Islet precursor cell (in vitro differentiated cells): ENCODE data around the gene SEC16B.
"Not testable (repeated sequence)": the region's sequence is repeated elsewhere in the genome, so short reads cannot be mapped to it uniquely, and the experiment has no call there.

Experiments
- DNase-seq: peaks from one replicate; pipeline ENCODE4 v3.0.0-alpha.2; 2018

Gene SEC16B

GRCh38 chr1:177969825-177970371, at the start of gene SEC16B:
TSS of gene SEC16B (minus strand) at chr1:177970058. CDS start at chr1:177967981, 2,077 bp downstream.
- DNase-seq: no peak

- DNase-seq: no peak
Observed at GRCh38 chr1:178019622-178020021, 49.8 kb upstream of the SEC16B start.

DNA sequence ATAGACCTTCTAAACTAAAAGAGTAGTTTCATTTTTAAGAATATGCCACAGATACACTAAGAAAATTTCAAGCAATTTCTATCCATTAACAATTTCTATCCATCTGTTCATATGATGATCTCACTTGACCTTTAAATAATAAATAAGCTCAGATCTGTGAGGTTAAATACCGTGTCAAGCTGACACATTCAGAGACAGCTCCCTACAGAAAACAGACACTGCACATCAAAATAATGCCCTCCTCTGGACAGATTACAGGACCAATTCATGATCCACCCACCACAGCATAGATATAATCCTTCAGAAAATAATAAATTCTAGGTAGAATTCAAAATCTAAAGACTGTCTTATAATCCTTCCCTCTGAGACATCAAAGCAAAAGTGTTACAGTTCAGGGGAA, 49.4 kb upstream of the SEC16B start:
- DNase-seq: no peak

DNA sequence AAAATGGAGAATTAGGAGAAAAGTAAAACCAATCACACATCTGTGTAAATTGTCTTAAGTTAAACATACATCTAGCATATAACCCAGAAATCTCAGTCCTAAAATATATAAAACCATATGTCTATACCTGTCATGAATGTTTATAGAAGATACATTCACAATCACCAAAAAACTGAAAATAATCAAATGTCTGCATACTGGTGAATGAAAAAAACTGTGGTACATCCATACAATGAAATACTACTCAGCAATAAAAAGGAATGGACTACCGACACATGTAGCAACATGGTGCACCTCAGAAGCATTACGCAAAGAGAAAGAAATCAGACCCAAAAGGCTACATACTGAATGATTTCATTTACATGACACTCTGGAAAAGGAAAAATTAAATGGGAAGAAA, 47.7 kb upstream of the SEC16B start:
- DNase-seq: no peak

DNA sequence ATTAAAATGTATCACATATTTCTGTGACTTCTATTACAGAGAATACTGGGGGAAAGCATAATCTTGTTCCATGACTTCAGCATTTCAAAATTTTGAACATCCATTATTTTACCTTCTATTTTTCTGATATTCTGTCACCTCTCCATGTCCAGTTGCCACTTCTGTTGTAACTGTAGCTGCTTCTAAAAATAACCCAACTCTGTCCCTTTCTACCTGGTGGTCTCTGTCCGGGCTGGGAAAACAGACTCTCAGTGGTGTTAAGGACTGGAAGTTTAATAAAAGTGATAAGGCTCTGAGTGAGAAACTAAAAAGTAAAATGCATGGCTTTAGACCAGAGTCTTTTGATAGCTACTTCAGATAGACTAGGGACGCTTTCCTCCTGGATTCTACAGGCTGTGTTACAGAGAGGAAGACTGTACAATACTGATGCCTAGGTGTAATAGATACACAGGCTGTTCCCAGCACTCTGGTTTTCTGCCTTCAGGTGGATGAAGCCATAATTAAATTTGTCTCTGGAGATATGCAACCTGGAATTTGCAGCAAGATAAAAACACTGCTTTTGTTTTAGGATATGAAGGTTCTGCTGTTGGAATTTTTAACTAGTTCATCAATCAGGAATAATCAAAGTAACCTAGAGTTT, 42.1 kb upstream of the SEC16B start:
- DNase-seq: no peak

DNA sequence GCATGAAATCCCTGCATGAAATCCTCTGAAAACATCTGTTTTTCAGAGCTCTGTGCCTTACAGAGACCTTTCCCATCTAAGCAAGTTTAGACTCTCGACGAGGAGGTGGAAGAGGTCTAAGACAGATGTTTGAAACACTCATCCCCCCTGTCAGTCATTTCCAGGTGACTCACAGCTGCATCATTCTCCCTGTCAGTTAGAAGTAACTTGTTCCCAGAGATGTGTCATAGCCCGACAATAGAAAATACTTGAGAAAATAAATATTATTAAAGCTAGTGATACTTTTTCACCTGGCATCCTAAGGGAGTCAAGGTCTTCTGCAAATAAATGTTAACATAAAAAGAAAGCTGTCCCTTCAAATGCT, 41.6 kb upstream of the SEC16B start:
- peak; percentile 64 for DNase-seq

DNA sequence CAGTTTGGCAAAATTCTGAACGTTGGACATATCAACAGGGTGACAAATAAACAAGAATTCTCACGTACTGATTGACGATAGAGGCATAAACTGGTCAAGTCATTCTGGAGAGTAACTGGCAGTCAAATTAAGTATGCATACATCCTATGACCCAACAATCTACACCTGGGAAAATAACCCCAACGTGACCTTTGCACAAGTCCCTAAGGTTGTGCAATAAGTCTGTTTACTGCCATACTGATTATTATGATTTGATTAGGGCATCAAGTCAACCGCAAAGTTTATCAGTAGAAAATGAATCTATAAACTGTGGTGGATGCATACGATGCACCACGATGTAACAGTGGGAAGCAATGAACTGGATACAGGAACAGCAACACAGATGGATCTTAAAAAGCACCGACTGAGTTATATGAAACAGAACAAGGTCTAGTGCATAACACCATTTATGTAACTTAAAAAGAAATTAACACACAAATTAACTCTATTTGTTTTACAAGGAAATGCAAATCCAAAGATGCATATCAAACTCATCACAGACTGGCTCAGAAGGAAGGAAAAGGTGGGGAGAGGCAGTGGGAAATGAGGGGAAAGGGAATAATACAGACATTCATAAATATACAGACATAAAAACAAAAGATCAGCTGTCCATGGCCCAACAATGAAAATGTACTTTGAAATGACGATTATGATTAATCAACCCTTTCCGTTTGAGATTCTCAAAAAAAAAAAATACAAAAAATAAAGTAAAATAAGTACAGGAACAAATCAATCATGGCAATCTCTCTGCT, 41.0 kb upstream of the SEC16B start:
- DNase-seq: no peak

GRCh38 chr1:178006043-178006442, 36.2 kb upstream of the SEC16B start:
- DNase-seq: no peak

DNA sequence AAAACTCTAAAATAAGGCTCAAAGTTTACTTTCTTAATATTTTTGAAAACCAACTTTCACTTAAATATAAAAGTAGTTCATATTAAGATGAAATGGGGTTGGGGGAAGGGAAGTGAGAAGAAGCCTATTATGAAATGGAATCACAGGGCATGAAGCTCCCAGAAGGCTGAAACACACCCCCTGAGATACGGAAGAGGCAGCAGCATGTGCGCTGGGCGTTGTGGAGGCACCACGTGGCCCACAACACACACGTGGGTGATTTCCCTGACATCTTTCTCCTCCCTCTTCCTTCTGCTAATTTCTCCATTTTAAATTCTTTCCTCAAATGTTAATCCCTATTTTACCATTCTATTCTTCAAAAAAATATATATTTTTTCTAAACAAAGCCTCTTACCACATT, 35.6 kb upstream of the SEC16B start:
- no peak for DNase-seq

DNA sequence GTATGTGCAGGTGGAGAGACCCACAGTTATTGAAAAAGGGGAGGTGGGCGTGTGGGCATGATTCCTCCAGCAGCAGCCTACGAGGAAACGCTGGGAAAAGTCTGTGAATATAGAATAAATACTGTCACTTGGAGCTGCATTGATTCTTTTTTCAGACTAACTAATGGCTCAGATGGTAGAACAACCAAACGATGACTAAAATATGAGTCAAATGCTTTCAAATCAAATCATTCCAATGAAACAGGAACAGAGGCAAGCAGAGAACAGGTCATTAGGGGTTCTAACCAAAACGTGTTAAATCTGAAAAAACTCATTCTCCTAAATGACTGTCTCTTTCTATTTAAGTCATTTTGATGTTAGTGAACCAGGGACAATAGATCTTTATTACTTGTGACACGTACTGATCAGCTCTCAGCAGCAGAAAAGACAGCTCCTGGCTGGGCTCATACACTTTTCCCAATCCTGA, 35.1 kb upstream of the SEC16B start:
- DNase-seq: no peak

GRCh38 chr1:177998696-177999631, 29.1 kb upstream of the SEC16B start:
- DNase-seq: no peak

- no peak for DNase-seq
Observed at GRCh38 chr1:177996957-177997356, 27.1 kb upstream of the SEC16B start.

DNA sequence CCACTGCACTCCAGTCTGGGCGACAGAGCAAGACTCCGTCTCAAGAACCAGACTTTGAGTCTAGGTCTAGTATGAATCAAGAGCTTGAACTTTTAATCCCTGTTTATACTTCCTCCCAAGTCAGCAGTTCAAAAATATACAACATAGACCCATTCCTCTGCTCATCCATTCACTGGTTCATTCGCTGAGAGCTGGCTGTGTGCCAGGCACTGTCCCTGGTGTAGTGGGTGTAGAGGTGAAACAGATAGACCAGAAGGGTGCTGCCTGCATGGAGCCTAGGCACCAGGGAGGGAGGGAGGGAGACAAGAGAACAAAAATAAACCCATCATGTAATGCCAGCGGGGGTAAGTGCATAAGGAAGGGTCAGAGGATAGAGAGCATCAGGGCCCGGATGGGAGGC, 25.5 kb upstream of the SEC16B start:
- DNase-seq: no peak

DNA sequence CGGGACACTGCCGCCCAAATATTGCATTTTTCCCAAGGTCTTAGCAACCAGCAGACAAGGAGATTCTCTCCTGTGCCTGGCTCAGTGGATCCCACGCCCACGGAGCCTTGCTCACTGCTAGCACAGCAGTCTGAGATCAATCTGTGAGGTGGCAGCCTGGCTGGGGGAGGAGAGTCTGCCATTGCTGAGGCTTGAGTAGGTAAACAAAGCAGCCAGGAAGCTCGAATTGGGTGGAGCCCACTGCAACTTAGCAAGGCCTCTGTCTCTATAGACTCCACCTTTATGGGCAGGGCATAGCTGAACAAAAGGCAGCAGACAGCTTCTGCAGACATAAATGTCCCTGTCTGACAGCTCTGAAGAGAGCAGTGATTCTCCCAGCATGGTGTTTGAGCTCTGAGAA, 16.4 kb upstream of the SEC16B start:
- not testable (repeated sequence) for DNase-seq

DNA sequence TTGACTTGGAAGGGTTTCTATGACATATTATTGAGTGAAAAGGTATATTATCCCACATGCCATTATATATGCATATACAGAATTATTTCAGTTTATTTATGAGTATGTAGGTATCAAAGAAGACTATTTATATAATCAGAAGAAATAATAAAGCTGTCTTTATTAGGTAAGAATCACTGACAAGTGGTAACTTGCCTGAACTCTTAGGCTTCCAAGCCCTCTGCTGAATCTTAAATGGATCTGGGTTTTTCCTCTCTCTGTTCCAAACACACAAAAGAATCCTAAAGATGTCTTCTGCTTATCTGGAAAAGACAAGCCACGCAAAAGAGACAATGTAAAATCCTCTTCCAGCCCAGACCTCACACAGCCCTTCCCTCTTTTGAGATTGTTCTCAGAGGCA, 14.9 kb upstream of the SEC16B start:
- no peak for DNase-seq

DNA sequence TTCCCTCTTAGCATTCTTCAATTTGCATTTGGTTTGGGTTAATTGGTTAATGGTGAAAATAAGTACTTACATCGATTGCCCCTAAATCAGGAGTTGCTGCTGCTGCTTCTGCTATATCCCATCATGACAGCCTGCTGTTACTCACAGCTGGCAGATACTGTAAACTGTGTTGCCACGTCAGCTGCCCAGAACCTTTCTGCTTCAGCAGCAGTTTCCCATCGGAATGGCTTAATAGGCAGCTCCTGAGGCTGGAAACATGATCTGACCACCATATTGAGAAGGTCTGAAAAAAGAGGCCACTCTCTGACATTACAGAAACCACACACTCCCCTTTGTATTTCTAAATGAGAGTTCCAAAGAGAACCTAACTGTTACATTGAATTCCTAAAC, 14.3 kb upstream of the SEC16B start:
- DNase-seq: peak; percentile 77

GRCh38 chr1:177983482-177984135, 13.8 kb upstream of the SEC16B start:
- DNase-seq: no peak

GRCh38 chr1:177983077-177983476, 13.2 kb upstream of the SEC16B start:
- DNase-seq: no peak

DNA sequence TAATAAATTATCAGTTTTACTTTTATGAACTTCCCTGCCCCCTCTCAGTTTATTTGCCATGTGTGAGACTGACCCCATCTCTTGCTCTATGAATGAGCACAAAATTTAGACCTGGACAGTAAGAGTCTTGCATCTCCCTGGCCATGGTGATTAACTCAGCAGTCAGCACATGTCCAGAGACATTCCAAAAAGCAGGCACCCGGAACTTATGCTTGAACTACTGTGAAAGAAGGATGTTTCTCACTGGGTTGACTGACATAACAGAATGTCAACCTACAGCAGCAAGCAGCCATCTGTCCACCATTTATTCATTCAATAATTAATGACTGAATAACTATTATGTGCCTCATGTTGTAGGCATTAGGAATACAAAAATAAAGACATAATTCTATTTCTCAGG, 11.3 kb upstream of the SEC16B start:
- no peak for DNase-seq

DNA sequence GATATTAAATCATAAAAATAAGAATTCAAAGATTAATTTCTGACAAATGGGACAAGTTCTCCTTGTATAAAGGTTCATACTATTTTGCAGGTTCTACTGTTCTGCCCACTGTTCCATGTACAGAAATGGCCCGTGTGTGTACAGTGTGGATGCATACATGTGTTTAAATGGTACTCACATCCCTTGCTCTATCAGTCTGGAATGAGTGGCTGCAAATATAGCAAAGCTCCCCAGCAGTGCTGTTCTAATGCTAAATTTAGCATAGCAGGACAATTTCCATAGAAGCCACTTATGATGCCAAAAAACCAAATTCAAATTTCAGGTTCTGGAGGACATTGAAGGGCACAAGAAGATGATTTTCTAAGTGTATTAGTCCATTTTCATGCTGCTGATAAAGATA, 9.4 kb upstream of the SEC16B start:
- no peak for DNase-seq

DNA sequence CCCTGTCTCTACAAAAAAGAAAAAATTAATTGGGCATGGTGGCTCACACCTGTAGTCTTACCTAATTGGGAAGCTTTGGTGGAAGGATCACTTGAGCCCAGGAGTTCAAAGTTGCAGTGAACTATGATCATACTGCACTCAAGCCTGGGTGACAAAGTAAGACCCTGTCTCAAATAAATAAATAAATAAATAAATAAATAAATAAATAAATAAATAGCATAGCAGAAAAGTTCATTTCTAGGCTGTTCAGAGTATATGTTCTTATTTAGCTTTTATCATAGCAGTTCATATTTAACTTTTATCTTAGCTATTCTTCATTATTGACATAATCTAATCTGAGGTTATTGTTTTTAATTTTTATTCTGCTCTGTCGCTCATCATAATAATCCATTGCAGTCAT, 8.7 kb upstream of the SEC16B start:
- no peak for DNase-seq

GRCh38 chr1:177977141-177977540, 7.3 kb upstream of the SEC16B start:
- no peak for DNase-seq

DNA sequence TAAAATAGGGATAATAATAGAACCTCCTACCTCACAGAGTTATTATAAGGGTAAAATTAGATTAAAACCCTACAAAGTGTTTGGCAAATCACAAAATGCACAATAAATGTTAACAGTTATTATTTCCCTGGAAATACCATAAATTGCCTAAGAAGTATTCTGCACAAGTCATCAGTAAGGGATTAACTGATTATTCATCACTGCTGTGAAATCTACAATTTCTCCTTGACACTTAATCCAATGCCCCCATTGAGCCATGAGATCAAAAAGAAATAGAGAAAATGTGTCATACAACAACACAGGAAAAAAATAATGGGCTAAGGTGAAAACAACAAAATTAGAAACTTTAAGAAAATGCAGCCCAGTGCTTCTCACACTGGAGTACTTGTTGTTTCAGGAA, 6.7 kb upstream of the SEC16B start:
- DNase-seq: no peak
